SH-SY5Y (cell line): Measurements from ENCODE around the gene ARRDC5.

ENCODE experiments used
- GATA2 ChIP-seq: IDR thresholded peaks from 2 replicates; pipeline ENCODE4 v1.6.1; 2011; ENCODE audit warnings: mild to moderate bottlenecking, low read depth, low read length
- GATA3 ChIP-seq: IDR thresholded peaks from 2 replicates; pipeline ENCODE4 v1.6.1; 2011; ENCODE audit warnings: low read depth, mild to moderate bottlenecking, low read length, moderate library complexity

GRCh38 chr19:4889034-4889815, 13.5 kb downstream of the ARRDC5 start:
- TF ChIP-seq GATA2 (no peak), GATA3 (no peak)
